Brain microvascular endothelial cell (primary cell): ENCODE data around the gene CTBP2.

Experiments used
- DNase-seq: peaks from one replicate; pipeline ENCODE4 v3.0.0-alpha.2; 2020
- H3K27ac ChIP-seq: fragments of 250-450 bp; sonication (Bioruptor Pico); 2 replicates; pipeline ENCODE4 v1.5.1; 2020; ENCODE audit warnings: mild to moderate bottlenecking, moderate library complexity
- H3K27me3 ChIP-seq: fragments of 250-450 bp; sonication (Bioruptor Pico); replicated peaks from 2 replicates; pipeline ENCODE4 v1.5.1; 2020; ENCODE audit warnings: mild to moderate bottlenecking
- H3K36me3 ChIP-seq: fragments of 250-450 bp; sonication (Bioruptor Pico); replicated peaks from 2 replicates; pipeline ENCODE4 v1.5.1; 2020; ENCODE audit warnings: mild to moderate bottlenecking
- H3K4me3 ChIP-seq: 2 replicates; pipeline ENCODE4 v1.5.1; 2011; ENCODE audit warnings: low read depth, mild to moderate bottlenecking, control low read depth, low read length, moderate library complexity
- CTCF ChIP-seq: IDR thresholded peaks from 2 replicates; pipeline ENCODE4 v1.5.1; 2011; ENCODE audit warnings: low read depth, mild to moderate bottlenecking, moderate library complexity, low read length, control low read depth, inconsistent platforms; ENCODE audit errors: missing control alignments
- in situ Hi-C: cut with HindIII; loops from 2 replicates; pipeline ENCODE4 v1.10.0; 2017; ENCODE audit warnings: low sequenced_read_pairs, low pct_ligation_motif_present

CTBP2 gene

GRCh38 chr10:124956764-124957163, 203.6 kb downstream of the CTBP2 start:
- in situ Hi-C loops, result no loop called here

GRCh38 chr10:124955868-124956267, 204.5 kb downstream of the CTBP2 start:
- no peak overlapping the region for H3K4me3 ChIP-seq

More at GRCh38 chr10:124956764-124957163, 203.6 kb downstream of the CTBP2 start:
- H3K4me3 ChIP-seq, result no peak overlapping the region
- TF ChIP-seq CTCF, result no peak
- no peak overlapping the region for H3K27ac ChIP-seq
- H3K27me3 ChIP-seq, result no peaks in the 10 kb centered on the region
- H3K36me3 ChIP-seq, result no peaks in the 10 kb centered on the region
- no peak for DNase-seq

GRCh38 chr10:124955243-124955642, 205.1 kb downstream of the CTBP2 start:
- in situ Hi-C loops, result no loop called here
- no peaks in the 10 kb centered on the region for H3K36me3 ChIP-seq
- no peak for DNase-seq
- H3K4me3 ChIP-seq, result no peak overlapping the region
- no peak overlapping the region for H3K27ac ChIP-seq
- no peaks in the 10 kb centered on the region for H3K27me3 ChIP-seq
- TF ChIP-seq CTCF, result no peak

More at GRCh38 chr10:124955868-124956267, 204.5 kb downstream of the CTBP2 start:
- no peak for TF ChIP-seq CTCF
- no peak for DNase-seq
- Histone ChIP-seq H3K36me3 (no peaks in the 10 kb centered on the region), H3K27me3 (no peaks in the 10 kb centered on the region), H3K27ac (no peak overlapping the region)
- in situ Hi-C loops, result no loop called here

- H3K4me3 ChIP-seq, result no peak overlapping the region
- no peak for DNase-seq
- TF ChIP-seq CTCF, result no peak
- H3K36me3 ChIP-seq, result no peaks in the 10 kb centered on the region
- in situ Hi-C loops, result no loop called here
- no peaks in the 10 kb centered on the region for H3K27me3 ChIP-seq
- no peak overlapping the region for H3K27ac ChIP-seq
Measured at GRCh38 chr10:124953421-124953820, 206.9 kb downstream of the CTBP2 start.

- no peak for TF ChIP-seq CTCF
- DNase-seq, result no peak
- Histone ChIP-seq H3K4me3 (no peak overlapping the region), H3K36me3 (no peaks in the 10 kb centered on the region), H3K27ac (no peak overlapping the region), H3K27me3 (no peaks in the 10 kb centered on the region)
- in situ Hi-C loops, result no loop called here
Measured at GRCh38 chr10:124952123-124952522, 208.2 kb downstream of the CTBP2 start.

- in situ Hi-C loops, result no loop called here
Measured at GRCh38 chr10:124949543-124949942, 210.8 kb downstream of the CTBP2 start.

More at GRCh38 chr10:124949543-124949942, 210.8 kb downstream of the CTBP2 start:
- no peak overlapping the region for H3K4me3 ChIP-seq
- no peaks in the 10 kb centered on the region for H3K36me3 ChIP-seq
- no peak for DNase-seq
- no peak overlapping the region for H3K27ac ChIP-seq
- peak; percentile 5 for TF ChIP-seq CTCF
- no peaks in the 10 kb centered on the region for H3K27me3 ChIP-seq
